UCSD-AML1 (cell line): ENCODE measurements around the gene XYLT1.
A peak's percentile ranks its signal among the peaks of the same experiment; 100 is the strongest.

Experiments
- DNase-seq: peaks from one replicate; lab custom pipeline; 2025; ENCODE audit not compliant: unreplicated experiment; lab: John Stamatoyannopoulos, UW

The XYLT1 gene

DNA sequence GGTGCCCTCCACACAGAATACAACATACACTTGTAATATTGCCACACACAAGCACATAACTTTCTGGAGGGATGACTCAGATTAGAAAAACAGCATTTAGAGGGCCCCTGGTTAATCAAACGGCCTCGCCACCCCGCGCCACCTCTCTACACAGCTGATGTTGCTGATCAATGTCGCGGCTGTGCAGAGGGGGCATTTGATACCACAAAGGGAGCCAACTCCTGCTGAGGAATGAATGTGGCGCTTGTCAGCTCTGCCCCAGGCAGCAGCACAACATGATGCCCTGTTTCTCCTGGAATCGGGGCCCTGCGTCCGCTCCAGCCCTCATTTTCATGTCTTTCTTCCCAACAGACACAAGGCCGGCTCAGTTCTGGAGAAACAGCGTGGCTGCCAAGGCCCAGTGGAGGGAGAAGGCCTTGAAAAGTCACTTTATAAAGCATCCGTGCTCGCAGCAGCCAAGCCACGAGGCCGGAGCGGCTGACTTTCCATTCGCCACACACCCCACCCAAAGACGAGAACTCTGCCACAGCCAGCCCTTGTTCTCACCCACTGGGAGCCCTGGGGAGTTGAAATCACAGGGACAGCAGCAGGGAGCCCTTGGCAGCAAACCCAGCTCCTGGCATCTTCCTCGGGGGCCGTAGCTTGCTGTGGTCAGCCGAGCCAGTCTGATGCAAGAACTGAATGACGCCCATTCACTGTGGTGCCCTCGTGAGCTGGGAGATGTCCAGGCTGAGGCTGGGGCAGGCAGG lies 65.6 kb downstream of the XYLT1 start:
- no peak for DNase-seq

GRCh38 chr16:17403859-17404545 lies 66.8 kb downstream of the XYLT1 start:
- DNase-seq: no peak

DNA sequence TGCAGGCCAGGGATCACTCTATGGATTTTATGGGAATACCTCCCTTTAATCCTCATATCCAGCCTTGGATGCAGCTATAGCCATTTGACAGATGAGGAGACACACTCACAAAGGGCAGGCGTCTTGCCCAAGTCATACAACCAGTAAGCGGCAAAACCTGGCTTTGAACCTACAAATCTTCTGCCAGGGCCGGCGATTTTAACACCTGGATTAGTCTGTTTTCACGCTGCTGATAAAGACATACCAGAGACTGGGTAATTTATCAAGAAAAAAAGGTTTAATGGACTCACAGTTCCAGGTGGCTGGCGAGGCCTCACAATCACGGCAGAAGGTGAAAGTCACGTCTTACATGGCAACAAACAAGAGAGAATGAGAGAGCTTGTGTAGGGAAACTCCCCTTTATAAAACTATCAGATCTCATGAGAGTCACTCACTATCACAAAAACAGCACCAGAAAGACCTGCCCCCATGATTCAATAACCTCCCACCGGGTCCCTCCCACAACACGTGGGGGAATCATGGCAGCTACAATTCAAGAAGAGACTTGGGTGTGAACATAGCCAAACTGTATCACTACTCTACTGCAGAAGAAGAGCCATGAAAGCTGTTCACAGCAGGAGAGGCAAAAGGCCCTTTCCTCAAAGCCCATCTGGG lies 67.5 kb downstream of the XYLT1 start:
- no peak for DNase-seq

DNA sequence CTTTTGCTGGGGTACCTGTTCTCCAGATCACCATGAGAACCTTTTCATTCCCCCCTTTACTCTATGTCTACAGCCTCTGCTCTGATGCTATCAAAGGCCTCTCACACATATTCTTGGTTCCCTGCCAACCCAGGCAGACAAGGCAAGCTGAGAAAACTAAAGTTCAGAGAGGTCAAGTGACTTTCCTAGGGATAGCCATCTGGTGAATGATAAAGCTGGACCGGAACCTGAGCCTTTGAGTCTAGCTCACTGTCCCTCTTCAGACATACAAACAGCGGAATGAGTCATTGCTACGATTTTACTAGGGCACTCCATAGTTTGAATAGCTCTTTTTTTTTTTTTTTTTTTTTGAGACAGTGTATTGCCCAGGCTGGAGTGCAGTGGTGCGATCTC lies 73.3 kb downstream of the XYLT1 start:
- no peak for DNase-seq

DNA sequence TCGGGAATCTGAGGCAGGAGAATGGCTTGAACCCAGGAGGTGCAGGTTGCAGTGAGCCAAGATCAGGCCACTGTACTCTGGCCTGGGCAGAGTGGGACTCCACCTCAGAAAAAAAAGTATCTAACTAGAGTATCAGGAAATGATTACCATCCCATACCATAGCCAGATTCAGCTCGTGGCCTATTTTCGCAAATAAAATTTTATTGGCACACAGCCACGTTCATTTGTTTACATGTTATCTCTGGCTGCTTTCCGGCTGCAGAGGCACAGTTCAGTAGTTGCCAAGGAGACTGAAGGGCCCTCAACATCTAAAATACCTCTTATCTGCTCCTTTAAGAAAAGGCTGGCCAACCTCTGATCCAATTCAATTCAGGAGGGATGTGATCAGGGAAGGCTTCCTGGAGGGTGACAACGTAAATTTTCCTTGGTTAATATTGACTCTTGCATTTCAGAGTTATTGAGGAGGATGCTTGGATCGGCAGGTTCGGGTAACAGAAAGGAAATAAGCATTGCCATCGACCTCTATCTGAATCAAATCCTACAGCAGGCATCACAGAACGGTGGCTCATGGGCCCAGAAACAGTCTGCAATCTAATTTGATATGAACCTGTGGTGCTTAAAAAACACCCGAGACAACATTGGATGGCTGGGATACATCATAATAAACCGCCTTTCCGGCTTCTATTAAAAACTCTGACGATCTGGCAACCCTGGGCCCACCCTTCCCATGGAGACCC lies 73.8 kb downstream of the XYLT1 start:
- no peak for DNase-seq

- DNase-seq: no peak
Measured at GRCh38 chr16:17395849-17396480, 74.8 kb downstream of the XYLT1 start.

GRCh38 chr16:17392857-17393692 lies 77.7 kb downstream of the XYLT1 start:
- DNase-seq: no peak

- DNase-seq: no peak
Measured at GRCh38 chr16:17392127-17392856, 78.5 kb downstream of the XYLT1 start.

DNA sequence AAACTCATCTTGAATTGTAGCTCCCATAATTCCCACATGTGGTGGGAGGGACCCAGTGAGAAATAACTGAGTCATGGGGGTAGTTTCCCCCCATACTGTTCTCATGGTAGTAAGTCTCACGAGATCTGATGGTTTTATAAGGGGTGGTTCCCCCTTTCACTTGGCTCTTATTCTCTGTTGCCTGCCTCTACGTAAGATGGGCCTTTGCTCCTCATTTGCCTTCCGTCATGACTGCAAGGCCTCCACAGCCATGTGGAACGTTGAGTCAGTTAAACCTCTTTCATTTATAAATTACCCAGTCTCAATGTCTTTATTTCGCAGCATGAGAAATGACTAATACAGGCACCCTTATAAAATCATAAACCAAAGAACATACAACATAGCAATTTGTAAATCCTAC lies 79.0 kb downstream of the XYLT1 start:
- no peak for DNase-seq

DNA sequence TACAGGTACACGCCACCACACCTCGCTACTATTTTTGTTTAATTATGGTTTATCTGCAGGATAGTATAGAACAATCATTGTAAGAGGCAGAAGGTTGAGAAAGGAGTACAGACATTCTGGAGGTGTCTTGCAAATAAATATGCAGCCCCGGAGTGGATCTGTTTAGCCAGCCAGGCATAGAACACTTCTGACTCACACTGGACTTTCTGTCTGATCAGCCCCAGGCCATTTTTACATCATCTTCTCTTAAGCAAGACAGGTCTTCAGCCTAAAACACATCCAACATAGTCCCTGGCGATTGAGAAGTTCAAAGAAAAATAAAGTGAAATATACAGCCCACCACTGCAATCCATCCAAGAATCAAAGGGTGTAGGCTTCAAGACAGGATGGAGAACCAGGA lies 81.4 kb downstream of the XYLT1 start:
- DNase-seq: no peak

GRCh38 chr16:17387256-17387655 lies 83.5 kb downstream of the XYLT1 start:
- no peak for DNase-seq

DNA sequence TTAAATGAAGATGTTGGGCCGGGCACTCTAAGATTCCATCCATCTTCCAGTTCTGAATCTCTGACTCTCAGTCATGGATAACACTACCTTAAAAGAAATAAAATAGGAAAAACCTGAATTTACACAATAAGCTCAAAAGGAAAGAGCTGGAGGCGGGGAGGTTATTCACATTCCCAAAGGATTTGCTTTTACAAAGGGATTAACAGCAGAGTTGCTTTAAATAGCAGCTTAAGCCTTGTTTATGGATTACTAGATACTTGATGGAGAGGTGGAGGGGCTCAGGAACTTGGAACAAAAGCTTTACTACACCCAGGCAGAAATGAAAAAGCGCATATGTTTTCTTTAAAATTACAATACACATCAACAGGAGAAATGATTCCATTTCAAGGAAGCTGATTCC lies 84.5 kb downstream of the XYLT1 start:
- no peak for DNase-seq

DNA sequence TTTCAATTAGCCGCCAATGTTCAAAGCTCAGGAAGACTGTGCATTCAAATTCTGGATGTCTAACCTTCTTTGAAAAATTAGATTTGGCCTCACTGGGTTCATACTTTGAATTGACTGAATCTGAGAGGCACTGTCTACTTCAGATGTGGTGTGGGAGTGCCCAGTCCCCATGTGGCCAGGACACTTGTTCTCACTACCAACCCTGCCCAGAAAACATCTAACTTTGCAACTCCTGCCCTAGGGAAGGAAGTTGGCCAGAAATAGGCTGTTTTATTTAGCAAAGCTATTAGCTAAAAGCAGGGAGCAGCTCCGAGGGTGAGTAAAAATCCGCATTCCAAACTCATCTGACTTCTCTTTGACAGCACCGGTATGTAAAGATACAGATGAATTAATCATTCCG lies 86.3 kb downstream of the XYLT1 start:
- DNase-seq: no peak

- no peak for DNase-seq
Measured at GRCh38 chr16:17382949-17383863, 87.6 kb downstream of the XYLT1 start.

DNA sequence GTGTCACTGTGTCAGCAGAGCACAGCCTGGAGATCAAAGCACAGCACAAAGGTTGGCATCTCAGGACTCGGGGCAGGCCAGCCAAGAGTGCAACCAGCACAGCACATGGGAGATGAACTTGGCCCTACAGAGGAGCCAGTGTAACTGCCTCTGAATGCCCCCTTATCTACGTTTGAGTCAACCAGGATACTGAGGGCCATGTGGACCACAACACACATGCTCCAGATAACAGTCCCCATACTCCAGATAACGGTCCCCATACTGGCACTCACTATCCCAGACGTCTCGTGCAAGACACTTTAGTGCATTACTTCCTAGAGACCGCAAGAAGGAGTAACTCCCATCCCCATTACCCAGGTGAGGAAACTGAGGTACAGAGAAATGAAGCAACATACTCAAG lies 88.2 kb downstream of the XYLT1 start:
- DNase-seq: no peak

- DNase-seq: no peak
Measured at GRCh38 chr16:17381784-17382183, 89.0 kb downstream of the XYLT1 start.

GRCh38 chr16:17380613-17381012 lies 90.1 kb downstream of the XYLT1 start:
- no peak for DNase-seq

GRCh38 chr16:17379121-17379571 lies 91.6 kb downstream of the XYLT1 start:
- peak; percentile 34 for DNase-seq
